WERI-Rb-1 (cell line): ENCODE measurements around the gene SYNJ1.

ENCODE experiments used
- DNase-seq: peaks from one replicate; pipeline ENCODE4 v3.0.0-alpha.2; 2020
- H3K27ac ChIP-seq: fragments of 250-450 bp; sonication (Bioruptor Pico); 2 replicates; pipeline ENCODE4 v1.5.1; 2020; ENCODE audit warnings: mild to moderate bottlenecking, moderate library complexity
- H3K27me3 ChIP-seq: fragments of 250-450 bp; sonication (Bioruptor Pico); 2 replicates; pipeline ENCODE4 v1.5.1; 2021; ENCODE audit warnings: mild to moderate bottlenecking, low read depth, moderate library complexity; ENCODE audit not compliant: insufficient read depth, severe bottlenecking
- H3K36me3 ChIP-seq: fragments of 250-450 bp; sonication (Bioruptor Pico); 2 replicates; pipeline ENCODE4 v1.5.1; 2020; ENCODE audit warnings: mild to moderate bottlenecking, moderate library complexity
- H3K4me3 ChIP-seq: 2 replicates; pipeline ENCODE4 v1.5.1; 2011; ENCODE audit warnings: low read depth, mild to moderate bottlenecking, control low read depth, low read length
- H3K9me3 ChIP-seq: fragments of 250-450 bp; sonication (Bioruptor Pico); 2 replicates; pipeline ENCODE4 v1.5.1; 2021; ENCODE audit warnings: mild to moderate bottlenecking, moderate library complexity; ENCODE audit not compliant: severe bottlenecking
- CTCF ChIP-seq: IDR thresholded peaks from 2 replicates; pipeline ENCODE4 v1.5.1; 2011; ENCODE audit warnings: low read depth, mild to moderate bottlenecking, control low read depth, inconsistent platforms, low read length

SYNJ1 gene

GRCh38 chr21:32770871-32771523 lies 43.2 kb upstream of the SYNJ1 start:
- Histone ChIP-seq H3K27me3 (no peaks in the 10 kb centered on the region), H3K9me3 (no peaks in the 10 kb centered on the region), H3K4me3 (peak overlapping the region; percentile 98), H3K36me3 (peaks cover 42% of the 10 kb centered on the region), H3K27ac (peak overlapping the region; percentile 96)
- peak; percentile 47 for DNase-seq
- TF ChIP-seq CTCF, result 0 out of 2 replicates have a peak, but pooled peaks have one; percentile 21

GRCh38 chr21:32768530-32768929 lies 40.7 kb upstream of the SYNJ1 start:
- peaks cover 55% of the 10 kb centered on the region for H3K36me3 ChIP-seq
- peak overlapping the region; percentile 98 for H3K4me3 ChIP-seq
- peak overlapping the region; percentile 96 for H3K27ac ChIP-seq
- peak; percentile 64 for DNase-seq
- H3K9me3 ChIP-seq, result no peaks in the 10 kb centered on the region
- H3K27me3 ChIP-seq, result no peaks in the 10 kb centered on the region
- no peak for TF ChIP-seq CTCF

- Histone ChIP-seq H3K36me3 (peaks cover 85% of the 10 kb centered on the region), H3K27me3 (no peaks in the 10 kb centered on the region), H3K9me3 (no peaks in the 10 kb centered on the region), H3K27ac (peak overlapping the region; percentile 78), H3K4me3 (peak overlapping the region; percentile 4)
- peak; percentile 88 for DNase-seq
- no peak for TF ChIP-seq CTCF
Measured at GRCh38 chr21:32765058-32765457, 37.2 kb upstream of the SYNJ1 start.

GRCh38 chr21:32764186-32764585 lies 36.4 kb upstream of the SYNJ1 start:
- H3K4me3 ChIP-seq, result peak overlapping the region; percentile 4
- H3K27me3 ChIP-seq, result no peaks in the 10 kb centered on the region
- no peak for DNase-seq
- no peak for TF ChIP-seq CTCF
- no peaks in the 10 kb centered on the region for H3K9me3 ChIP-seq
- peak overlapping the region; percentile 78 for H3K27ac ChIP-seq
- H3K36me3 ChIP-seq, result peaks cover 85% of the 10 kb centered on the region

- no peaks in the 10 kb centered on the region for H3K27me3 ChIP-seq
- no peak for TF ChIP-seq CTCF
- H3K36me3 ChIP-seq, result peaks cover 97% of the 10 kb centered on the region
- no peaks in the 10 kb centered on the region for H3K9me3 ChIP-seq
- no peak overlapping the region for H3K27ac ChIP-seq
- no peak for DNase-seq
- no peak overlapping the region for H3K4me3 ChIP-seq
Measured at GRCh38 chr21:32757804-32758203, 30.0 kb upstream of the SYNJ1 start.

DNA sequence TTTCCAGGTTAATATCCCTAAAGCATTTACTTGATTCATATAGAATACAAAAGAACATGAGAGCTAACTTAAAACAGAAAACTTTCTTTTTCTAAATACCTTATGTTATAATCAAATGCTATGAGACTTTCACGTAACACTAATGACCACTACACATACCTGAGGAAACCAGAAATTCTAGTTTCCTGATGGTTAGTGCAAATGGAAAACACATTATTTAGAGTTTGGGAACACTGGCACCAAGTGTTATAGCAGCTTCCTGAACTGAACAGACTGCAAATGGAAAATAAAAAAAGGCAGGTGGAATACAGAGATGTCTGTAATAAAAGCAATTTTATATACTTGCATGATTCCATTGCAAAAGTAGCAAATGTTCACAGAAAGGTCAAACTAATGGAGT lies 28.3 kb upstream of the SYNJ1 start:
- peaks cover 97% of the 10 kb centered on the region for H3K36me3 ChIP-seq
- TF ChIP-seq CTCF, result no peak
- no peaks in the 10 kb centered on the region for H3K9me3 ChIP-seq
- H3K27me3 ChIP-seq, result no peaks in the 10 kb centered on the region
- no peak for DNase-seq
- H3K27ac ChIP-seq, result no peak overlapping the region
- no peak overlapping the region for H3K4me3 ChIP-seq
